Left colon (tissue), 2 donors: ENCODE measurements around the gene FYTTD1. TPM values are rescaled to one million over a fixed set of nuclear protein-coding genes. Genes with fewer than 3 reads are reported as not detected.
A peak's percentile ranks its signal among the peaks of the same experiment; 100 is the strongest.

Source experiments
- ATAC-seq: fragments of 200-7000 bp; cut with Tn5 transposase; one replicate; pipeline ENCODE4 v1.9.1; 2020; ENCODE audit warnings: mild to moderate bottlenecking, moderate library complexity
- DNase-seq, 2 donors: peaks; one replicate each; pipeline ENCODE4 v3.0.0-alpha.2; 2020
- intact Hi-C, 2 donors: fragments of 100-400 bp; cut with DNase I in 1 of 2; cut with micrococcal nuclease in 1 of 2; formaldehyde crosslinking; loops; one replicate each; pipeline versions ENCODE4 v1.11.2 to v1.14.0; 2022; cut with DNase I, micrococcal nuclease
- total RNA-seq, 2 donors: library from RNA; stranded (reverse); fragmentation: NEBNext Ultra II Directional; extraction: Animal tissue kit (Norgen Biotek cat#: 25700); gene quantifications; one replicate each; pipeline ENCODE4 v1.2.1, GENCODE V29; 2021
- donor health status: DM: no; HTN: no; CAD: no.
- donor health status: DM: yes; HTN: yes; CAD: no.

The FYTTD1 gene
- total RNA-seq, 2 donors from 2014 or later = 32.6 to 37.5 TPM

DNA sequence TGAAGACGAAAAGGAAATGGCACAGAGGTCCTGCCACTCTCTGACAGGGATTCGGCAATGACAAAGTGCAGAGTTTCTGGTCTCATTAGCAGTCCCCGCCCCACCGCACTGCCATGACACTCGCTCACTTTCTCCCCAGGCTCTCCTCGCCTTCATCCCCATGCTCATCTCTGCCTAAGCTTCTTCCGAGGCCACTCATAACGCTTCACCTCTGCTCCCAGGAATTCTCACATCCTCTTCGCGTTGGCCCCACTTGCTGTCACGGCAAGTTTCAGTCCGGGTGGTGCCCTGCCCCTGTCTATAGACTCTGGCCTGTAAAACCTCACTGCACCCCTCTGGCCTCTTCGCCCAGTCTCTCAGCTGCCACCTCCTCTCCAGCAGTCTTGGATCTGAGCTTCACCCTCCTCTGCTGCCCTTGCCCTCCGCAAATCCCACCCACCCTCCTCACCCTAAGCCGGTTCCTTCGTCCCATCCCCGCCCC, 13.6 kb upstream of the FYTTD1 start:
- intact Hi-C loops = no loop called here
- DNase-seq (peak; percentile 34 to 59), ATAC-seq (peak; percentile 33)

DNA sequence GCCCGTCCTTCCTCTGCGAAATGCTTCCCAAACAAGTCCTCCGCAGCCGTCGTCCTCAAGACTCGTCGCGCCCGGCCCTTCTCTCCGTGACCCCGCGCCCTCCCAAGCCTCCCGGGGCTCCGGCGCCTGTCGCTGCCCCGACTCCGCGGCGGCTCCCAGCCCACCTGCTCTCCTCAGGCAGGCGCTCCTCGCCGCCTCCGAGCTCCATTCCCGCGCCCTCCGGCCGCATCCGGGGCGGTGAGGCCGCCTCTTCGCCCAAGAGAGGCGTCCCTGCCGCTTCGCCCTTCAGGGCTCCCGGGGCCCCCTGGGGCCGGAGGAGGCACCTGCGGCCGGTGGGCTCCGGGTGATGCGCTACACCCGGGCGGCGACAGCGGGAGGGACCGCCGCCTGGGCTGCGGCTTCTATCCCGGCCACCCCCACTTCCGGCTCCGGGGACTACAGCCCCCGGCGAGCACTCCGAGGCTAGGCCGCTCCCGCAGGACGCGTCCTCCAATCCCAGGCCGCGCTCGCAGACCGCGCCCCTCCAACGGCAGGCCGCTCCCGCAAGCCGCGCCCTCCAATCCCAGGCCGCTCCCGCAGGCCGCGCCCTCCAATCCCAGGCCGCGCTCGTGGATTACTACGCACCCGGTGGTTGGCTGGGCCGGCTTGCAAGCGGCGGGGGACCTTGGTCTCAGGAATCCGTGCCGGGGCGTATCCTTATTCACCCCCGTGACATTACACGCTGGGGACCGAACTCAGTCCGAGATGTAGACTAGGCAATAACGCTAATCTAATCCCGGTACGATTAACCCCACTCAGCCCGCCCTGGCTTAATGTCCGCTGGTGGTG, 13.0 kb upstream of the FYTTD1 start, which contains the start of gene RUBCN:
TSS of gene RUBCN (minus strand) at position 414 of the 828 bp plus-strand sequence. CDS start at position 229, 185 bp downstream.
- DNase-seq = peak; percentile 95 to 96
- intact Hi-C loops = no loop called here
- ATAC-seq = peak; percentile 96

DNA sequence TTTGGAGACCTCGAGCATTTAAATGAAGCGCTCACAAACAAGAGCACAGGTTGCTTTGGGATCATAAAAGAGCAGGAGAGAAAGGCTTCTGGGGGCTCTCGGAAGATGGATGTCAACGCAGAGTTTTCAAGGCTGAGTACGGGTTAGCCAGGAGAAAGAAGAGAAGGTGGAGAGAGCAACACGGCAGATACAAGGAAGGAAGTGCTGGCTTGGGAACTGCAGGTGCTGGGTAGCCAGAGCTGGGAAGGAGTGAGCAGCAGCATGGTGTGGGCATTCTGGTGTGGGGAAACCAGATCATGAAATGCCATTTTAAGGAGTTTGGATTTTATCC, 12.4 kb upstream of the FYTTD1 start:
- peak; percentile 30 for ATAC-seq
- DNase-seq = no peak
- intact Hi-C loops = no loop called here

DNA sequence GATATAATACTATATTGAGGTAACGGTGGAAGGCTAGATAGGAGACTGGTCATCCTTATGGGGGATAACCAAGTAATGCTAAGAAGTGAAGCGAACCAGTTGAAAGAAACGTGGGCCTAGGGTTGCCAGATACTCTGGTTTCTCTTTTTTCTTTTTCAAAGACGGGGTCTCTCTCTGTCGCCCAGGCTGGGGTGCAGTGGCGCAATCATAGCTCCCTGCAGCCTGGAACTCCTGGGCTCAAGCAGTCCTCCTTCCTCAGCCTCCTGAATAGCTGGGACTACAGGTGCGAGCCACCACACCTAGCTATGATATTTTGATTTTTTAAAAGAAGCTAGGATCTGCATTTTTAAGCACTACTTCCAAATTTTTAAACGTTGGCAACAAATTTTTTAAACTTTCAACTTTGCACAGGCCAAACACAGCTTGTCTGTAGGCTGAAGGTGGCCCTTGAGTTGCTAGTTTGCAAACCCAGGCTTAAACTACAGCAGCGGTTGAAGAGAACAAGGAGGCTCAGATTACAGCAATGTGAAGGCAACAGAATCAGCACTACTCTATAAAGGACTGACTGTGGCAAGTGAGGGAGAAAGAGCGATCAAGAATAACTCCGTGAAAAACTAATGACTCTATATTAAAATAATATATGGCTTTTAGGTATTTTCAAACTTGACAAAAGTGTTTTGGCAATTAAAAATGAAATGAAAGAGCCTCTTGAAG, 11.8 kb upstream of the FYTTD1 start:
- intact Hi-C loops = no loop called here
- no peak for ATAC-seq

DNA sequence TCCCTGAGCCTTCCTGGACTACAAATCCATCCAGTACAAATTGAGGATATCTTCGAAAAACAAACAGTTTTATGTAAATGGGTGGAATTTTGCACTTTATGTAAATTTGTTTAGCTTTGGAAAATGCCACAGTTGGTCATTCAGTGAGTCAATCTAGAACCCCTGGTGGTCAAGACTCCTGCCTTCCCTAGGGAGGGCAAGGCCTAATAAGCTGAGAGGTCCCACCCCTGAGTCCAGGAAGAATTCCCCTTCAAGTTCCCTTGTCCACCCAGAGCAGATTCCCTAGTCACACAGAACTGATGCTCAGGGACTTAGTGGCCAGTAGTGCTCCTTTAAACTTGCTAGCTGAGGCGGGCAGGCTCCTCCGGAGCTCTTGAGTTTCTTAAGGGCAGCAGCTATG, 6.9 kb upstream of the FYTTD1 start:
- no peak for DNase-seq
- no peak for ATAC-seq
- intact Hi-C loops = no loop called here

More for the DNA sequence above, 11.8 kb upstream of the FYTTD1 start:
- no peak for DNase-seq

DNA sequence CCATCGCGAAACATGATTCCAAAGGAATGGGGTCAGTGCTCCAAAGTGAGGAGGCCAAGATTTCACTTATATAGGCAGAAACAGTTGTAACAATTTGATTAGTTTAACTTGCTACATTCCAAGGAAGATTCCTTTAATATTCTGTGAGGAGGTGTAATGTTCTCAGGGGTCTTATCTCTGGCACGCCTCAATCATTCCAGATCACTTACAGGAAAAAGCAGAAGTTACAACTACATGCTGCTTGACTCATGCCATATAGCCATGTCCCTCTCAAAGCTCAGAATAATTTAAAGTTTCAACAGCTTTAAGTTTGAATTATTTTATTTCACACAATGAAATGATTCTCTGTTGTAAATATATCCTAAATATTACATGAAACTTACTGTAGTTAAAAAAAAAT, 3.5 kb upstream of the FYTTD1 start:
- ATAC-seq = no peak
- intact Hi-C loops = no loop called here

DNA sequence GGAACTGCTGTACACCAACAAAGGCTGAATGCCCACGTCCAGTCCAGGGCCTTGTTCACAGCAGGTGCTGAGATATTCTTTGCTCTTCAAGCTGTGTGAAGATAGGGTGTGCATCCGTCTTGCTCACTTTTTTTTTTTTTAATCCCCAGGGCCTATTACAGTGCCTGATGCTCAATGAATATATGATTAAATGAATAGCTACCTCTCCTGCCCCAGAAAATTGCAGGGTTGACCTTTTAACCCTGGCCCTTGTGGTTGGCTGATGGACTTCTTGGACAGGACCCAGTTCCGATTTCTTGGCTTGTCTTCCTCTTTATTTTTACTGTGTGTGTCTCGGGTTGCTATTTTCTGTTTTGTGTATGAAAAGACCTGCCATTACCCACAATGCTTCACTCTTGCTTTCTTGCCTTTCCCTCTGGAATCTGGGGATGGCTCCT, 2.9 kb upstream of the FYTTD1 start:
- DNase-seq = no peak
- intact Hi-C loops = no loop called here
- ATAC-seq = no peak

More for the DNA sequence above, 3.5 kb upstream of the FYTTD1 start:
- no peak for DNase-seq

DNA sequence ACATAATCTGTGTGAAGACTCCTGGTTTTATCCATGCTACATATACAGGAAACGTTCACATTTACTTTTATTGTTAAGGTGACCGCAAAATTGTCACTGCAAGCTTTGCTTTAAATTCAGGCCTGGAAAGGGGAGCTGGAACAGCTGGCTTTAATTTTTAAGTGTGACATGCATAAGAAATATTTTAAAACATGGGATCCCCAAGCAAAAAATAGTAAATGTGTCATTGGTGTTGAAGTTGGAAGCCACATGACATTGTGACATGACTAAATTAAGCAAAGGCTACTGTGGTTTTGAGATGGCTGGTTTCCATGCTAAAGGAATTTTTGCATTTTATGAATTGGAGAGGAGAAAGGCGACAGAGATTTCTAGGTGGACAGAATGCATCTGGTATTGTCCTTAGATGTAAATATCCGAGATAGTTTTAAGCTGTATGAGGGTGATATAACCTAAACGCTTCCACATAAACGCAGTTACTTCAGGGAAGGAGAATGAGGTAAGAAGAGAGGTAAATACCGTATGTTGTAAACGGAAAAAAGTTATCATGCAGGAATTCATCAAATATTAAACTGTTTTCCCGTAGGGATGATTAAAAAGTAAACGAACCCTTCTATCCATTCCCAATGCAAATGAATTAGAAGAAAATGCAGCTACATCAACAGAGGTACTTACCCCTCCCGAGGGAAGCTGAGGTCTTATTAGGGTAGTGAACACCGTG, 927 bp upstream of the FYTTD1 start:
- intact Hi-C loops = no loop called here
- DNase-seq = no peak
- ATAC-seq = no peak

DNA sequence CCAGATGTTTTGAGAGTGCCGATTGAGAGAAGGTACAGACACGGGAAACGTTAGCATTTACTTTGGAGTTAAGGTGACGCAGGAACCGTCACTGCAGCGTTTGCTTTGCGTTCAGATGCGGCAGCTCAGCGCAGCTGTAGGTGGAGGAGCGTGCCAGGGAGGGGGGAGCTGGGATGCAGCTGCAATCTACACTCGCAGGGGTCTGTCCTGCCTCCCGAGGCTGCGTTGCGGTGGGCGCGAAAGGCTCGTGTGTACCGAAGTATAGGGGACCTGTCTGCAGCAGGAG, 425 bp upstream of the FYTTD1 start:
- peak; percentile 22 for ATAC-seq
- DNase-seq = peak; percentile 49 to 64
- intact Hi-C loops = no loop called here

DNA sequence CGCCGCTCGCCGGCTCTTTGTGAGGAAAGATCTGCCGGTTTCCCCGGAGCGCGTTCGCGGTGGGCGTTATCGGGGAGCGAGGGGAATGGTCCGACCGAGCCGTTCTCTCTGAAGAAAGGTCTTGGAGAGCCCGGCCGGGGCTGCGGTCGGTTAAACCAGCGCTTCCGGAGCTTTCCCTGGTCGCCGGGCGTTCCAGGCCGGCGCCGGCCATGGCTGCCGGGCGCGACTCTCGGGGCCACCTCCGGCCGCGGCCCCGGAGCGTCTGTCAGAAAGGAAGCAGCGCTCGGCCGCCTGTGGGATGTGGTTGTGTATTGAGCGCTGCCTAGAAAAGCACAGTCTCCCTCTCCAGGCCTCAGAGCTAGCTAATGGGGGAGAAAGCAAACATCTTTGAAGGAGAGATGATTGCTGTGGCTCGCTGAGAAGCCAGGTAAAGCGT, 731 bp downstream of the FYTTD1 start:
- peak; percentile 68 for ATAC-seq
- intact Hi-C loops = no loop called here

DNA sequence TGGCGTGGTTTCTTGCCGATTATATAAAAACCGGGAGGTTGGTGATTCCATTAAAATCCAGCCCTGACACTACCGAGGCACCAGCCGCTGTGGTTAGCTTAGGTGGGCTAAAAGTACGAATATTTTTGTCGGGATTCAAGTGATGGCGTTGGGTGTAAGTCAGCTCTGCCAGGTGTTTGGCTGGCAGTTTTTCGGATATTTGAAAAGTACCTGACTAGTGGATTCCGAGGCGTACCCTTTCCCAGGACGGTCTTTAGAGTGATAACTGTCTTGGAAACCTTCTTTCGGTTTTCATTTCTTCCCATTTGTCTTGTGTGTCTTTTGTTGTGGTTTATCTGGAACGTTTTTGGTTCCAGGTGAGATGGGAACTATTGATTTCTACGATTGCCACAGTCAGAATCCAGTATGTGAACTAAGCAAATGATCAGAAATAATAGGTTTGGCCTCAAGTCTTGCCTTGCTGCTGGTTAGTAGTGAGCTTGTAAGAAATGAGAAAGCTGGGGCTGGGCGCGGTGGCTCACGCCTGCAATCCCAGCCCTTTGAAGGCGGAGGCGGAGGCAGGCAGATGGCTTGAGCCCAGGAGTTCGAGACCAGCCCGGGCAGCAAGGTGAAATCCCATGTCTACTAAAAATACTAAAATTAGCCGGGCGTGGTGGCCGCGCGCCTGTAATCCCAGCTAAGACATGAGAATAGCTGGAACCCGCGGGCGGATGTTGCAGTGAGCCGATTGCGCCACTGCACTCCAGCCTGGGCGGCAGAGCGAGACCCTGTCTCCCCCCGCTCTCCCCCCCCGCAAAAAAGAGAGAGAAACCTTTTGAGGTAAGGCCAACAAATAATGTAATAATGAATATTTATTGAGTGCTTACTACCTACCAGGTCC, 1.4 kb downstream of the FYTTD1 start:
- DNase-seq = peak; percentile 51 to 54
- ATAC-seq = peak; percentile 26
- intact Hi-C loops = no loop called here

More for the DNA sequence above, 731 bp downstream of the FYTTD1 start:
- peak; percentile 59 to 78 for DNase-seq

DNA sequence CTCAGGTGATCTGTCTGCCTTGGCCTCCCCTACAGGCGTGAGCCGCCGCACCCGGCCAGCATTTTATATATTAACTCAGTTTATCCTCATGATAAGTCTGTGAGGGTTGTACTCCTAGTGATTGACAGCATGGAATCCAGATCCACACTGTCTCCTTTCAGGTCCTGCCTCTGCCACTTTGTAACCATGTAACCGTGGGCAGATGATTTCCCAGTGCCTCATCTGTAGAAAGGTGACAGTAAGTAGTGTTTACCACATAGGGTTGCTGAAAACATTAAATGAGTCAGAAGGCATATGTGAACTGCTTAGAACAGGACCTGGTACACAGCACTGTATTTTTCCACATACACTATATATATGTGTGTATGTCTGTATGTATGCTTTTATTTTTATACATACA, 2.4 kb downstream of the FYTTD1 start:
- intact Hi-C loops = no loop called here
- ATAC-seq = no peak
- DNase-seq = no peak

DNA sequence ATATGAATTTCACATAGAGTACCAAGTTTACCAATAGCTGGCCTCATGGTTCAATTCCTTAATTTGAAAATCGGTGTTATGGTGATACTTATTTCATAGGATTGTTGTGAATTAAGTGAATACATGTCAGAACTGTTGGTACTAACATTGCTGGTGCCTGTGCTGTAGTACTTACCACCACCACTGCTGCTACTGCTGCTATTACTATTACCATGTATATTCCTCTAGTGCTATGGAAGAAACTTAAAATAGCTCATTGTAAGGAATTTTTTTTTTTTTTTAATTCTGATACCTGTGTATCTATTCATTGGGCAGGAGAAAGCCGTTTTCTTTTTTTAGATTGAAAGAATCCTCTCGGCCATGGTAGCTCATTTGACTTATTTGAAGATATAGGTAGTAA, 3.6 kb downstream of the FYTTD1 start:
- DNase-seq = no peak
- ATAC-seq = no peak
- intact Hi-C loops = no loop called here

DNA sequence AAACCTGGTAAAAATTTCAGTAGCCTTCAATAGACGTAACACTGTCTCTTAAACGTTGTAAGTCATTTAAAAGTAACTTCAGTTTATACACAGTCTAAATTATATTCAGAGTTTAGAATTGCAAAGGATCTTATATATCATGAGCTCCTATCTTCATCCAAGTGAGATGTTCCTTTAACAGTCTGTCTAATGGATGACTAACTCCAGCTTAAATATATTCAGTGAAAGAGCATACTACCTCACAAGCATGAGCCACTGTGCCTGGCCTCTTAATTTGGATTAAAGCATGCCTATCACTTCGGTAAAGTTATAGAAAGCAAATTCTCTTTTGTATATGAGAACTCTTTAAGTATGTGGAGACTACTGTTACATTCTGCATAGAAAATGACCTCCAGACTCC, 7.0 kb downstream of the FYTTD1 start:
- intact Hi-C loops = no loop called here
- ATAC-seq (no peak), DNase-seq (no peak)

DNA sequence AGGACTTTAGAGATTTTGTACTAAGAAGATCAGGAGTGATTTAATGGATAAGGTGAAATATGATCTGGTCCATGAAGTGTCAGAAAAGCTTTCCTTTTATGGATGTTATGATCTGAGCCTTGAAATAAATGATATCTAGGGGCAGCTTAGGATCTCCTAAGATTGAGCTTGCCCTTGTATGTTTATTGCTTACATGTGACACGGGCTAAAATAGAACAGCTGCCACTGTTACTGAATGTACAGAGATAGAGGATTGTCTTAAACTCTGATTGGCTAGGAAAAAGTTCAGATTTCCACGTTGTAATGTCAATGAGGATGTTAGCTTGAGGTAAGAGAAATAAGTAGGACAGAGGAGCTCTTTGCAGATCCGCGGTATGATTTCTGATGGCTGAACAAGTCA, 8.8 kb downstream of the FYTTD1 start:
- ATAC-seq = no peak
- intact Hi-C loops = no loop called here
- DNase-seq = no peak

DNA sequence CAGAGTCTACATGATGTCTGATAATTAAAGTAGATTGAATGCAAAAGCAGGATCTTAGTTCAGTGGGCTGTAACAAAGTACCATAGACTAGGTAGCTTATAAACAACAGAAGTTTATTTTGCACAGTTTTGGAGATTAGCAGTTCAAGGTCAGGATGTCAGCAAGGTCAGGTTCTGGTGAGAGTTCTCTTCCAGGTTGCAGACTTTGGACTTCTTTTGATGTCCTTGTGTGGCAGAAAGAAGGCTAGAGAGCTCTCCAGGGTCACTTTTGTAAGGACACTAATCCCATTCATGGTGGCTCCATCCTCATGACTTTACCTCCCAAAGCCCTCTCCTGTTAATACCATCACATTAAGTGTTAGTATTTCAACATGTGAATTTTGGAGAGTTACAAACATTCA, 12.1 kb downstream of the FYTTD1 start:
- ATAC-seq (no peak), DNase-seq (no peak)
- intact Hi-C loops = no loop called here

DNA sequence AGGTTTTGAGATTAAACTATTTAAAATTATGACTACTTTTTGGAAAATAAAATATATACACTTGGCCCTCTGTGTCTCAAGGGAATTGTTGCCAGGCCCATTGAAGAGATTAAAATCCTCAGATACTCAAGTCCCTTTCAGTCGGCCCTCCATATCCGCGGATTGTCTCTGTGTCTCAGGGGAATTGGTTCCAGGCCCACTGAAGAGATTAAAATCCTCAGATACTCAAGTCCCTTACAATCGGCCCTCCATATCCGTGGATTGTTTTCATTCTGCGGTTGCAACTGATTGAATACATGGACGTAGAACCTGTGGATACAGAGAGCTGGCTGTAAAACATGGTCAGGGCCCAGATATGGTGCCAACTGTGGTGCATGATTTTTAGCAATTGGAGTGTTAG, 25.6 kb downstream of the FYTTD1 start:
- intact Hi-C loops = no loop called here
- no peak for DNase-seq
- ATAC-seq = no peak

DNA sequence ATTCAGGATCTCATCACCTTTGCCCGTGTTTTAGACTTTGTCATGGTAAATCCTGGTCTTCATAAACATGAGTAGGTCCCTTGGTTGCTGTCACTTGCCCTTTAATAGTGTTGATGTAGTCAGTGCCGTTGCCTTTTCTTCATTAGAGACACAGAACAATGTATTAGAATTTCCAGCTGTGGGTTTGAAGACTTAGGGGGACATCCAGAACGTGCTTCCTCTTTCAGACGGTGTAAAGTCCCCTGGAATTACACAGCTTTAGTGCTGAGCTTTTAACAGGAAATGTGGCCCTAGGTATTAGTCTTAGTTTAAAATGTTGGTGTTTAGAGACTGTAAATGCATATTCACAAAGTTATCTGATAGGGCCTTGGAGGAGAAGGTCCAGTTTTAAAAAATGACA, 32.5 kb downstream of the FYTTD1 start:
- intact Hi-C loops = no loop called here
- ATAC-seq (no peak), DNase-seq (no peak)
